C4-2B (cell line): ENCODE measurements around the gene SPACA7.

Experiments used
- H3K27ac ChIP-seq: fragments of 450-650 bp; 2 replicates; pipeline ENCODE4 v1.5.1; 2017
- ZFX ChIP-seq: fragments of 450-650 bp; IDR thresholded peaks from 2 replicates; pipeline ENCODE4 v1.6.1; 2017
- TF ChIP-seq, protein P1 (sequence below): fragments of 450-650 bp; conservative IDR thresholded peaks from 2 replicates; pipeline ENCODE4 v1.5.1; 2017; ENCODE audit warnings: mild to moderate bottlenecking

SPACA7 gene

DNA sequence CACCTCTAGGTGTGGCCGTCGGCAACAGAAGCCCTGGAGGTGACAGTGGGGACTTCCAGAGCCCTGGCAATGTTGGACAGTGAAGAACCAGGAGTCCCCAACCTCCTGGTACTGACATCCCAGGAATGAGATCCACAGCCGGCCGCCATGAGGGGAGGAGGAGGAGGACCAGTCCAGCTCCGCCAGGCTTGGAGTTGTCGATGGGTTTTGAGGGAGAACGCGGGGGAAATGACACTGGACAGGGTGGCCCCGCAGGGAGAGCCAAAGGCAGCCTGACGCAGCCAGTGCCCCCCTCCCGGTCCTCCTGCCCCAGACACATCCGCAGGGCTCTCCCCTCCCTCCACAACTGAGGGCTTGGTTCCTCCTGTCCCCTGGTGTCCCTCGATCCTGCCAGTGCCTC, 57.9 kb downstream of the SPACA7 start:
- H3K27ac ChIP-seq = no peak overlapping the region
- TF ChIP-seq, protein P1, sequence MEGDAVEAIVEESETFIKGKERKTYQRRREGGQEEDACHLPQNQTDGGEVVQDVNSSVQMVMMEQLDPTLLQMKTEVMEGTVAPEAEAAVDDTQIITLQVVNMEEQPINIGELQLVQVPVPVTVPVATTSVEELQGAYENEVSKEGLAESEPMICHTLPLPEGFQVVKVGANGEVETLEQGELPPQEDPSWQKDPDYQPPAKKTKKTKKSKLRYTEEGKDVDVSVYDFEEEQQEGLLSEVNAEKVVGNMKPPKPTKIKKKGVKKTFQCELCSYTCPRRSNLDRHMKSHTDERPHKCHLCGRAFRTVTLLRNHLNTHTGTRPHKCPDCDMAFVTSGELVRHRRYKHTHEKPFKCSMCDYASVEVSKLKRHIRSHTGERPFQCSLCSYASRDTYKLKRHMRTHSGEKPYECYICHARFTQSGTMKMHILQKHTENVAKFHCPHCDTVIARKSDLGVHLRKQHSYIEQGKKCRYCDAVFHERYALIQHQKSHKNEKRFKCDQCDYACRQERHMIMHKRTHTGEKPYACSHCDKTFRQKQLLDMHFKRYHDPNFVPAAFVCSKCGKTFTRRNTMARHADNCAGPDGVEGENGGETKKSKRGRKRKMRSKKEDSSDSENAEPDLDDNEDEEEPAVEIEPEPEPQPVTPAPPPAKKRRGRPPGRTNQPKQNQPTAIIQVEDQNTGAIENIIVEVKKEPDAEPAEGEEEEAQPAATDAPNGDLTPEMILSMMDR = no peak
- TF ChIP-seq ZFX = no peak

DNA sequence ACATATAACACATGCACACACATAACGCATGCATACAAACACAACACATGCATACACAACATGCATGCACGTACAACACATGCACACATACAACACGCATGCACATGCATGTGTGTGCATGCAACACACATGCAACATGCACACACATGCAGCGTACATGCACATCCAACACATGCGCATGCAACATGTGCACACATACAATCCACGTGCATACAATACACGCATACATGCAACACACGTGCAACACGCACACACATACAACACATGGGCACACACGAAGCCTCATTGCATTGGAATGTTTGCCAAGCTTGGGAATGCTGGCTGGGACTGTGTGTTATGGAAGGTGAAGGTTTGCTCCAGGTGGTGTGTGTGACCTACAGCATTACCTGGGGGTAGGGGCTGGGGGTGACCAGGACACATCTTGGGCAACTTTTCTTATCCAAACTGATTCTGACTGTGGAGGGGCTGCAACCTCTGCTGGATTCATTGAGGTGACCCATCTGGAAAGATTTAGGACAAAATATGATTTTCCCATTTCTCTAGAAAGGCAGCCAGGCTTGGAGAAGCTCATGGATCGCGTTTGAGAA, 58.9 kb downstream of the SPACA7 start:
- TF ChIP-seq, protein P1 = no peak
- no peak for TF ChIP-seq ZFX

DNA sequence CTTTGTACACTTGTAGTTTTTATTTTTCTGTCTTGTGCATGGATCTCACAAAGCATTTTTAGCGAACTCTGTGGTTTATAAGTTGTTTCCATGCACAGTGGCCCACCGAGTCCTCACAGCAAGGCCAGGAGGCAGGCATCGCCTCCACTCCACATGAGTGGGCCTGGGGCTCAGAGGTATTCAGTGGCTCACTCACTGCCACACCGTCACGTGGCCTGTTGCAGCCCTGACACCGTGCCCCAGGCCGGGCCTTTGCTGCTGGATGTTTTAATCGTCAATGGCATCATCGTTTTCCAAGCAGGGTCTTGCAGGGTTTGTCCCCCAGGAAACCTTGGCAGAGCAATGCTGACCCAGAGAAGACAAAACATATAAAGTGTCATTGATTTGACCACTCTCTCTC, 59.8 kb downstream of the SPACA7 start:
- TF ChIP-seq, protein P1 = no peak
- TF ChIP-seq ZFX = no peak
- H3K27ac ChIP-seq = no peak overlapping the region

More for the DNA sequence above, 58.9 kb downstream of the SPACA7 start:
- no peak overlapping the region for H3K27ac ChIP-seq

DNA sequence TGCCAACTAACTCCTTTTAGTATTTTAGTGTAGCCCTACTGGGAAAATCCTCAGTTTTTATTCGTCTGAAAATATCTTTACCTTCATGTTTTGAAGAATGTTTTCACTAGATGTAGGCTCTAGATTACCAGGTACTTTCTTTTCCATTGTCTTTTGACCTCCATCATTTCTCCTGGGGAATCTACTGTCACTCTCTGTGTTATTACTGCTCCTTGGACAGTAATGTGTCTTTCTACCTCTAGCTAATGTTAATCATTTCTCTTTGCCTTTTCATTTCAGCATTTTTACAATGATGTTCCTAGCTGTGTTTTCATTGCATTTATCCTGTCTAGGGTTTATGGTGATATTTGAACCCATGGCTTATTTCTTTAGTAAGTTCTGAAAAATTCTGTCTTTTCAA, 61.9 kb downstream of the SPACA7 start:
- no peak overlapping the region for H3K27ac ChIP-seq
- TF ChIP-seq ZFX = no peak
- TF ChIP-seq, protein P1 = no peak

DNA sequence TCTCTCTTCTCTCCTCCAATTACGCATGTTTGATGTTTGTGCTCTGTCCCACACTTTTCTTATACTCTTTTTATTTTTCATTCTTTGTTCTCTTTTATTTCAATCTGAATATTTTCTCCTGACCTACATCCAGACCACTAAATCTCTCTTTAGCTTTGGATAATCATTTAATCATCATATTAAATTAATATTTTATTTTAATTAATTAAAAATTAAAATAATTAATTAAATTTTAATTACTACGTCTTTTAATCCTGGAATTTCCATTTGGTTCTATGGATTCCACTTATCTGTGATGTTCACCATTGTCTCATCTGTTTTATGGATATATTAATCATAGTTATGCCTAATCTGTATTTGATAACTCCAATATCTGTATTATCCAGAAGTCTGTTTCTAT, 62.4 kb downstream of the SPACA7 start:
- no peak overlapping the region for H3K27ac ChIP-seq
- TF ChIP-seq ZFX = no peak
- TF ChIP-seq, protein P1 = no peak

DNA sequence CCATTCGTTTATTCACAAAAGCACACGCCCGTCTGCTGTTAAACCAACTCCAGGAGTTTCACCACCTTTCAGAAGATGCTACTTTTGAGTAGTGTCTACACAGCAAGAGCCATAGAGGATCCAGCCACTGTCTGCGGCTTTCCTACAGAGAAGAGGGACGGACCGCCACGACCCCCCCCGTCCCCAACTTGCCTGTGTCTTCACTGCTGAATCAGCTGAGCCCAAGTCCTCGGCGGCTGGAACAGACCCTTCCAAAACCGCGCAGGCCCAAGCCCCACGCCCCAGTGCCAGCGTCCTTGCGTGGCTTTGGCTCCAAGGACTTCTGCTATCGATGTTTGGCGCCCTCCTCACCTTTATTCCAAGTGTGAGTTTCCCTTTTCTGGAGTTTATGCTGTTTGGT, 65.1 kb downstream of the SPACA7 start:
- no peak for TF ChIP-seq ZFX
- TF ChIP-seq, protein P1 = no peak
- no peak overlapping the region for H3K27ac ChIP-seq

DNA sequence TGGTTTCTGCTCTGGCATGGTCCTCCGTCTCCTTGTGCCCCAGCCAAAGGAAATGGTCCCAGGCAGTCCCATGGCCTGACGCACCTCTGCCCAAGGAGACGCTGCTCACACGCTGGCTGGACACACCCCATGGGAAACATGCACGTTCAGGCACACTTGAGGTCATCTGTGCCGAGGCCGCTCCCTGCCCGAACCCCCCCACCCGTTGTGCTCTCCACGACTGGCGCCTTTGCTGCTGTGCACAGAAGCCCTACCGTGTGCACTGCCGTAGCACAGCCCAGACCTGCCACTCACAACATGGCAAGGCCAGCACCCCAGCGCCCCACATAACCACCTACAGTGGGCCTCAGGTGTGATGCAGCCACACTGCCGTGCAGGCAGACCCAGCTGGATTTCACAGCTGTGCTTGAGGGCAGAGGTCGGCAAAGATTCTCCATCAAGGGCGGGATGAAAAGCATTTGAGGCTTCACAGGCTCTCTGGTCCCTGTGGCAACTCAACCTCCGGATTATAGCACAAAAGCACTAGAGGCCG, 65.7 kb downstream of the SPACA7 start:
- no peak overlapping the region for H3K27ac ChIP-seq
- no peak for TF ChIP-seq ZFX
- TF ChIP-seq, protein P1 = no peak
